AG04450 (cell line): ENCODE measurements around the gene LRIG1. TPM values are rescaled to one million over a fixed set of nuclear protein-coding genes. Genes with fewer than 3 reads are reported as not detected.

ENCODE experiments used
- CTCF ChIA-PET: fragments of 300-600, 350-600 bp; formaldehyde crosslinking; extraction: SDS; loops from one replicate; lab custom pipeline; 2022; ENCODE audit warnings: antibody characterized with exemption, inconsistent platforms; lab: Charles Lee
- POLR2A ChIA-PET: fragments of 350-600 bp; formaldehyde crosslinking; extraction: SDS; loops from one replicate; lab custom pipeline; 2021; ENCODE audit warnings: antibody characterized with exemption, inconsistent platforms; lab: Yijun Ruan, JAX
- DNase-seq: peaks from one replicate; pipeline ENCODE4 v3.0.0-alpha.2; 2011; ENCODE audit warnings: low read depth, low spot score
- H3K27ac ChIP-seq: one replicate; pipeline ENCODE4 v1.5.1; 2012; ENCODE audit warnings: low read depth, low read length, control low read depth
- H3K27me3 ChIP-seq: one replicate; pipeline ENCODE4 v1.6.0; 2012; ENCODE audit warnings: low read length; ENCODE audit not compliant: control insufficient read depth, insufficient read depth
- H3K4me3 ChIP-seq: 2 replicates; pipeline ENCODE4 v1.5.1; 2011; ENCODE audit warnings: mild to moderate bottlenecking, low read depth, low read length, control low read depth
- H3K9me3 ChIP-seq: 2 replicates; pipeline ENCODE4 v1.5.1; 2012; ENCODE audit warnings: low read length; ENCODE audit not compliant: control insufficient read depth, insufficient read depth
- polyA plus RNA-seq: library from polyadenylated mRNA; depleted of rRNA; stranded (reverse); fragments of >200 nt; gene quantifications from 2 replicates; pipeline ENCODE4 v1.2.3, GENCODE V29; 2011
- TF ChIP-seq, protein P1 (sequence below): IDR thresholded peaks from 2 replicates; pipeline ENCODE4 v1.5.1; 2011; ENCODE audit warnings: low read depth, low read length, control low read depth, inconsistent platforms

Gene LRIG1
- polyA plus RNA-seq, 1 experiment: 68.3 TPM

DNA sequence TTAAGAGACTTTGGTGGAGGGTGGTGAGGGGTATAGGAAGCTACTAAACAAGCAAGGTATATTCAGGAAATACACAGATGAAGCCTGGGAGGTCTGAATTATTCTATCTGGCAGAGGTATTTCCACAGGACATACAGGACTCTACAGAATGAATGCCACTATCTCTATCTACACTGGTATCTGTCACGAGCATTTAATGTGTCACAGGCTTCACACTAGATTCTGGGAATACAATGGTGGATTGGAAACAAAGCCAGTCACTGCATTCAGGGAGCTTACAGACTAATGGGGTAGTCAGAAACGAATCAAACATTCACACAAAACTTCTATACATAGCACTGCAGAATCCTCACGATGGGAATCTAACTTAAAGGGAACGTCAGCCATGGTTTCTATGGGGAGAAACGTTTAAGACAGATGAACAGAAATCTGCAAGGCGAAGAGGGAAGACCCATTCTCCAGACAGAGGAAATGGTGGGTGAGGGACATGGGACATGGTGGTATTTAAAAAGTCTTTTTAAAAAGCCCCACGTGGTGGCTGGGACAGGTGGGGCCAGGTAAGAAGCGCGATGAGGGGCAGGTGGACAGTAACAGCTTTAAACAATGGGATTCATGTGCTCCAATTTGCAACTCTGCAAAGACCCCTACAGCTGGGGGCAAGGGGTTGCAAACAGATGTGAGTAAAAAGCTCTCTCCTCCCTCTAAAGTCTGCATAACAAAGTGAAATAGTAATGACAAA lies 16.5 kb downstream of the LRIG1 start:
- no peak overlapping the region for H3K27ac ChIP-seq
- H3K9me3 ChIP-seq: no peaks in the 10 kb centered on the region
- CTCF ChIA-PET: interaction anchor here (1.1 kb wide), 1 partner anchor 83 kb away, joined by 3 read pairs; no protein-coding TSS in a partner anchor
- TF ChIP-seq, protein P1, sequence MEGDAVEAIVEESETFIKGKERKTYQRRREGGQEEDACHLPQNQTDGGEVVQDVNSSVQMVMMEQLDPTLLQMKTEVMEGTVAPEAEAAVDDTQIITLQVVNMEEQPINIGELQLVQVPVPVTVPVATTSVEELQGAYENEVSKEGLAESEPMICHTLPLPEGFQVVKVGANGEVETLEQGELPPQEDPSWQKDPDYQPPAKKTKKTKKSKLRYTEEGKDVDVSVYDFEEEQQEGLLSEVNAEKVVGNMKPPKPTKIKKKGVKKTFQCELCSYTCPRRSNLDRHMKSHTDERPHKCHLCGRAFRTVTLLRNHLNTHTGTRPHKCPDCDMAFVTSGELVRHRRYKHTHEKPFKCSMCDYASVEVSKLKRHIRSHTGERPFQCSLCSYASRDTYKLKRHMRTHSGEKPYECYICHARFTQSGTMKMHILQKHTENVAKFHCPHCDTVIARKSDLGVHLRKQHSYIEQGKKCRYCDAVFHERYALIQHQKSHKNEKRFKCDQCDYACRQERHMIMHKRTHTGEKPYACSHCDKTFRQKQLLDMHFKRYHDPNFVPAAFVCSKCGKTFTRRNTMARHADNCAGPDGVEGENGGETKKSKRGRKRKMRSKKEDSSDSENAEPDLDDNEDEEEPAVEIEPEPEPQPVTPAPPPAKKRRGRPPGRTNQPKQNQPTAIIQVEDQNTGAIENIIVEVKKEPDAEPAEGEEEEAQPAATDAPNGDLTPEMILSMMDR: no peak
- H3K4me3 ChIP-seq: no peak overlapping the region
- DNase-seq: no peak
- POLR2A ChIA-PET: interaction anchor here (1.0 kb wide), 1 partner anchor 11 kb away, joined by 3 read pairs; no protein-coding TSS in a partner anchor
- no peaks in the 10 kb centered on the region for H3K27me3 ChIP-seq

- TF ChIP-seq, protein P1: peak; percentile 20; the same call in 1 of the 2 replicates
- Histone ChIP-seq H3K9me3 (no peaks in the 10 kb centered on the region), H3K27ac (peak overlapping the region; percentile 40), H3K4me3 (no peak overlapping the region), H3K27me3 (no peaks in the 10 kb centered on the region)
- ChIA-PET POLR2A (interaction anchor here (1.0 to 1.1 kb wide), 3 partner anchors 10 to 84 kb away, joined by 3 to 14 read pairs (median 3); no protein-coding TSS in a partner anchor), CTCF (interaction anchor here (0.8 to 1.5 kb wide), 5 partner anchors 75 to 338 kb away, joined by 3 to 6 read pairs (median 4); no protein-coding TSS in a partner anchor)
- DNase-seq: no peak
Observed at GRCh38 chr3:66483409-66483906, 17.4 kb downstream of the LRIG1 start.

GRCh38 chr3:66483006-66483405 lies 17.8 kb downstream of the LRIG1 start:
- no peak for DNase-seq
- Histone ChIP-seq H3K27ac (peak overlapping the region; percentile 40), H3K27me3 (no peaks in the 10 kb centered on the region), H3K9me3 (no peaks in the 10 kb centered on the region), H3K4me3 (no peak overlapping the region)
- POLR2A ChIA-PET: interaction anchor here (1.1 kb wide), 2 partner anchors 40 to 84 kb away, joined by 3 to 14 read pairs; no protein-coding TSS in a partner anchor
- TF ChIP-seq, protein P1: no peak
- CTCF ChIA-PET: interaction anchor here (0.8 to 1.5 kb wide), 5 partner anchors 75 to 338 kb away, joined by 3 to 6 read pairs (median 4); no protein-coding TSS in a partner anchor

GRCh38 chr3:66482018-66482404 lies 18.8 kb downstream of the LRIG1 start:
- ChIA-PET POLR2A (interaction anchor here (0.6 to 1.9 kb wide), 4 partner anchors 8 to 144 kb away, joined by 3 to 11 read pairs (median 4); no protein-coding TSS in a partner anchor), CTCF (interaction anchor here (1.3 to 2.1 kb wide), 2 partner anchors 73 to 228 kb away, joined by 4 to 6 read pairs; no protein-coding TSS in a partner anchor)
- DNase-seq: no peak
- peak overlapping the region; percentile 74 for H3K27ac ChIP-seq
- no peaks in the 10 kb centered on the region for H3K27me3 ChIP-seq
- peak overlapping the region; percentile 20 for H3K4me3 ChIP-seq
- H3K9me3 ChIP-seq: no peaks in the 10 kb centered on the region
- TF ChIP-seq, protein P1: no peak
